ENCODE measurements around the gene RABL2B.

RABL2B gene

GRCh38 chr22:50739279-50739691, 44.2 kb downstream of the RABL2B start:
- H3K27ac ChIP-seq: no peak overlapping the region
- H3K4me3 ChIP-seq: no peak overlapping the region

GRCh38 chr22:50738649-50739227, 44.7 kb downstream of the RABL2B start:
- H3K27ac ChIP-seq: no peak overlapping the region
- H3K4me3 ChIP-seq: no peak overlapping the region

GRCh38 chr22:50737728-50738648, 45.4 kb downstream of the RABL2B start, which contains the start of gene ACR:
Gene ACR (plus strand): TSS chr22:50738204. CDS start chr22:50738236, 32 bp downstream.
- no peak within 1 kb of the TSS for H3K27ac ChIP-seq
- no peak within 1 kb of the TSS for H3K4me3 ChIP-seq

- Histone ChIP-seq H3K4me3 (no peak overlapping the region), H3K27ac (no peak overlapping the region)
Observed at GRCh38 chr22:50735739-50736030, 47.8 kb downstream of the RABL2B start.

GRCh38 chr22:50734986-50735738, 48.3 kb downstream of the RABL2B start:
- Histone ChIP-seq H3K4me3 (no peak overlapping the region), H3K27ac (no peak overlapping the region)

GRCh38 chr22:50734343-50734771, 49.1 kb downstream of the RABL2B start:
- Histone ChIP-seq H3K27ac (no peak overlapping the region), H3K4me3 (no peak overlapping the region)

GRCh38 chr22:50733521-50734342, 49.7 kb downstream of the RABL2B start:
- H3K4me3 ChIP-seq: no peak overlapping the region

GRCh38 chr22:50732681-50733080, 50.8 kb downstream of the RABL2B start:
- no peak overlapping the region for H3K4me3 ChIP-seq
- no peak overlapping the region for H3K27ac ChIP-seq

More at GRCh38 chr22:50733521-50734342, 49.7 kb downstream of the RABL2B start:
- H3K27ac ChIP-seq: no peak overlapping the region

GRCh38 chr22:50731811-50732624, 51.4 kb downstream of the RABL2B start:
- peak overlapping the region in 1 of 7 experiments; percentile 13 for H3K4me3 ChIP-seq
- H3K27ac ChIP-seq: no peak overlapping the region

- Histone ChIP-seq H3K4me3 (no peak overlapping the region), H3K27ac (no peak overlapping the region)
Observed at GRCh38 chr22:50730941-50731661, 52.3 kb downstream of the RABL2B start.

GRCh38 chr22:50730013-50730891, 53.2 kb downstream of the RABL2B start:
- no peak overlapping the region for H3K27ac ChIP-seq
- H3K4me3 ChIP-seq: no peak overlapping the region

- Histone ChIP-seq H3K27ac (no peak overlapping the region), H3K4me3 (no peak overlapping the region)
Observed at GRCh38 chr22:50729391-50730012, 53.9 kb downstream of the RABL2B start.

- no peak overlapping the region for H3K27ac ChIP-seq
- H3K4me3 ChIP-seq: no peak overlapping the region
Observed at GRCh38 chr22:50728523-50728931, 54.9 kb downstream of the RABL2B start.

- H3K27ac ChIP-seq: no peak overlapping the region
- H3K4me3 ChIP-seq: no peak overlapping the region
Observed at GRCh38 chr22:50727678-50728522, 55.5 kb downstream of the RABL2B start.

- Histone ChIP-seq H3K27ac (no peak overlapping the region), H3K4me3 (no peak overlapping the region)
Observed at GRCh38 chr22:50726643-50727340, 56.6 kb downstream of the RABL2B start.
